Skeletal muscle satellite cell (primary cell): ENCODE data around the gene TIMD4. TPM values are rescaled to one million over a fixed set of nuclear protein-coding genes. Genes with fewer than 3 reads are reported as not detected.
"Not testable (repeated sequence)": the region's sequence is repeated elsewhere in the genome, so short reads cannot be mapped to it uniquely, and the experiment has no call there.

Experiments
- H3K27me3 ChIP-seq: 2 replicates; pipeline ENCODE4 v1.7.0; 2013; ENCODE audit warnings: low read length; ENCODE audit not compliant: control insufficient read depth, insufficient read depth
- H3K36me3 ChIP-seq: 2 replicates; pipeline ENCODE4 v1.7.0; 2013; ENCODE audit warnings: mild to moderate bottlenecking, control low read depth, low read length; ENCODE audit not compliant: insufficient read depth
- H3K4me1 ChIP-seq: 2 replicates; pipeline ENCODE4 v1.7.0; 2013; ENCODE audit warnings: low read length; ENCODE audit not compliant: control insufficient read depth, insufficient read depth
- H3K4me2 ChIP-seq: 2 replicates; pipeline ENCODE4 v1.7.0; 2013; ENCODE audit warnings: mild to moderate bottlenecking, low read length
- H3K4me3 ChIP-seq: 2 replicates; pipeline ENCODE4 v1.7.0; 2013; ENCODE audit warnings: low read length
- H3K9ac ChIP-seq: 2 replicates; pipeline ENCODE4 v1.7.0; 2013; ENCODE audit warnings: mild to moderate bottlenecking, low read depth, low read length, moderate library complexity
- H3K9me3 ChIP-seq: replicated peaks from 2 replicates; pipeline ENCODE4 v1.7.0; 2013; ENCODE audit warnings: mild to moderate bottlenecking, control low read depth, low read length
- total RNA-seq: library from RNA; depleted of rRNA; stranded (reverse); fragments of >200 nt; gene quantifications from 2 replicates; pipeline ENCODE4 v1.2.3, GENCODE V29; 2012; rRNA removed

Gene TIMD4
- total RNA-seq: 0.25 TPM in 1 of 2 replicates, not detected in the other

DNA sequence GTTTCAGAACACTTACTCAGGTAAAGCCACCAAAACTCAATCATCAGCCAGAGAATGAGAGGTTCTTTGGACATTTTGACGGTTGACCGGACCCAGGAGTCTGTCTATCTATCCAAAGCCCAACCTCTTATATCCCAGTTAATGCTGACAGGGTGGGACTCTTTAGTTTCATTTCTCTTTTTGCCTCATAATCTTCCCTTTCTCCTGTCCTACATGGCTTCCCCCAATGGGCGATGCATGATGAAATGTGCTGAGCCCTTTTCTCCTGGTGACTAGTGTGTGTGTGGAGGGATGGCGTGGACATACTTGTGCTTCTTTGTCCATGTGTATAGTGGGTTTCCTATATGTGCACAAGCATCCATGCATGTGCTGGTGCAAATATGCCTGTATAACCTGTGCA, at the start of gene TIMD4:
Gene TIMD4, minus strand, starts transcription at position 102 of the 400 bp plus-strand sequence. Its CDS starts 28 bp downstream, at position 74.
- no peaks in the 10 kb centered on the region for H3K4me1 ChIP-seq
- no peak within 1 kb of the TSS for H3K9ac ChIP-seq
- H3K4me3 ChIP-seq: no peak within 1 kb of the TSS
- H3K27me3 ChIP-seq: no peaks in the 10 kb centered on the region
- H3K9me3 ChIP-seq: no peaks in the 10 kb centered on the region
- no peak within 1 kb of the TSS for H3K4me2 ChIP-seq
- no peaks in the 10 kb centered on the region for H3K36me3 ChIP-seq

DNA sequence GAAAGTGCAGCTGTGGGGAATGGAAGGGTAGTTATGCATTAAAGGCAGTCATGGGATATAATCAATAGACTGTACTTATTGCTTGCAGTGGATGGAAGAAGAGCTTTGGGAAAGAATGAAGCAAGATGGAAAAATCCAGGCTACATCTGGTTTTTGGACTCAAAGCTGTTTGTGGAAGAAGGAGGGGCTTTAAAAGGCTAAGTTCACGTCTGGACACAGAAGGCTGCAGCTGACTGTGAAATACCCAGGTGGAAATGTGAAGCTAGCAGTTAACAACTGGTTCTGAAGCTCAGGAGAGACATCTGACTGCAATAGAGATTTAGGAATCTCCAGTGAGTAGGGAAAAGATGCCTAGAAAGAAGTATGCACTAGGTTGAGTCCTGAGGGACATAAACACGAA, 43.2 kb upstream of the TIMD4 start:
- no peaks in the 10 kb centered on the region for H3K4me1 ChIP-seq
- H3K9ac ChIP-seq: no peak overlapping the region
- H3K9me3 ChIP-seq: no peaks in the 10 kb centered on the region
- no peak overlapping the region for H3K4me3 ChIP-seq
- no peaks in the 10 kb centered on the region for H3K27me3 ChIP-seq
- no peak overlapping the region for H3K4me2 ChIP-seq
- H3K36me3 ChIP-seq: no peaks in the 10 kb centered on the region

DNA sequence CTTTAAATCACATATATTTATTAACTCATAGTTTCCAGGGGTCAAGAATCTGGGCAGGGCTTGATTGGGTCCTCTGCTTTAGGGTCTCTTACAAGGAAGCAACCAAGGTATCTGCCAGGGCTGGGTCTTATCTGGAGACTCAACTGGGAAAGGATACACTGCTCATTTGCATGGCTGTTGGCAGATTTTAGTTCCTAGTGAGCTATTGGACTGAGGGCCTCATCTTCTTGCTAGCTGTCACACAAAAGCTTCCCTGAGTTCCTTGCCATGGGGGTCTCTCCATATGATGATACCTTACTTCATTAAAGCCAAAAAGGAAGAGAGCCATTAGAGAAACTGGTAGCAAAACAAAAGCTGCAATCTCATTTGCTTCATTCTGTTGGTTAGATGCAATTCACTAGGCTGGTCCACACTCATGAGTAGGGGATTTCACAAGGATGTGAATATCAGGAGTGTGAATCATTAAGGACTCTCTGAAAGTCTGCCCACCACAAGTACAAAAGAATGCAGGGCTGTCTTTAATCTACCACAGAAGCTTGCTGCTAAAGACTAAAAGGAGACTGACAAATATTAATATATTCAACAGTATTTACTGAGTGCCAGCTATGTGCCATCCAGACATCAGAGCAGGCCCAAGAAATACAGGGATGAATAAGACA, 42.0 kb upstream of the TIMD4 start:
- no peaks in the 10 kb centered on the region for H3K9me3 ChIP-seq
- no peak overlapping the region for H3K9ac ChIP-seq
- H3K36me3 ChIP-seq: no peaks in the 10 kb centered on the region
- H3K4me3 ChIP-seq: no peak overlapping the region
- no peaks in the 10 kb centered on the region for H3K4me1 ChIP-seq
- no peaks in the 10 kb centered on the region for H3K27me3 ChIP-seq
- no peak overlapping the region for H3K4me2 ChIP-seq

DNA sequence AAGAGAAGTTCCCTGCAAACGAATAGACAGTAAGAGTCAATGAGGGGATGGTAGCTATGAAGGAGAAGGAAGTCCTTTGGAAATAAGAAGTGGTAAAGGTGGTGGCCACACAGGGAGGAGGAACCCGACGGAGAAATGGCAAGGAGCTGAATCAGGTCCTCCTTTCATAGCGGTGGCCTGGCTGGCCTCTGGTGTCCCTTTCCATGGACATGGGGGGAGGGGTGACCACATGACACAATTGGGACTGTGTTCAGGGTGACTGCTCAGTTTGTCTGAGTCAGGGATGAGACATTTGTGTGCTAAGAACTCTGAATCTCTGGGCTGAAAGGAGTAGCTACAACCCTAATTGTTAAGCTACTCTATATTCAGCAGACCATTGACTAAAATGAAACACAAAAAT, 28.7 kb upstream of the TIMD4 start:
- Histone ChIP-seq H3K9ac (no peak overlapping the region), H3K36me3 (no peaks in the 10 kb centered on the region), H3K4me3 (no peak overlapping the region), H3K4me2 (no peak overlapping the region), H3K4me1 (no peaks in the 10 kb centered on the region), H3K9me3 (no peaks in the 10 kb centered on the region), H3K27me3 (no peaks in the 10 kb centered on the region)

DNA sequence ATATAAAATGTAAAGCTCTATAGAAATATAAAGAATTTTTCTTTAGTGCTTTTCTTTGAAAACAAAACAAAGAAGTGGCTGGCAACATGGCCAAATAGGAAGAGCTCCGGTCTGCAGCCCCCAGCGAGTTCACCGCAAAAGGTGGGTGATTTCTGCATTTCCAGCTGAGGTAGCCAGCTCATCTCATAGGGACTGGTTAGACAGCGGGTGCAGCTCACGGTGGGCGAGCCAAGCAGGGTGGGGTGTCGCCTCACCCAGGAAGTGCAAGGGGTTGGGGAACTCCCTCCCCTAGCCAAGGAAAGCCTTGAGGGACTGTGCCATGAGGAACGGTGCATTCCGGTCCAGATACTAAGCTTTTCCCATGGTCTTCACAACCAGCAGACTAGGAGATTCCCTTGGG, 21.0 kb upstream of the TIMD4 start:
- no peaks in the 10 kb centered on the region for H3K36me3 ChIP-seq
- H3K27me3 ChIP-seq: no peaks in the 10 kb centered on the region
- no peak overlapping the region for H3K4me3 ChIP-seq
- H3K4me2 ChIP-seq: no peak overlapping the region
- no peaks in the 10 kb centered on the region for H3K4me1 ChIP-seq
- no peak overlapping the region for H3K9ac ChIP-seq
- H3K9me3 ChIP-seq: no peaks in the 10 kb centered on the region

DNA sequence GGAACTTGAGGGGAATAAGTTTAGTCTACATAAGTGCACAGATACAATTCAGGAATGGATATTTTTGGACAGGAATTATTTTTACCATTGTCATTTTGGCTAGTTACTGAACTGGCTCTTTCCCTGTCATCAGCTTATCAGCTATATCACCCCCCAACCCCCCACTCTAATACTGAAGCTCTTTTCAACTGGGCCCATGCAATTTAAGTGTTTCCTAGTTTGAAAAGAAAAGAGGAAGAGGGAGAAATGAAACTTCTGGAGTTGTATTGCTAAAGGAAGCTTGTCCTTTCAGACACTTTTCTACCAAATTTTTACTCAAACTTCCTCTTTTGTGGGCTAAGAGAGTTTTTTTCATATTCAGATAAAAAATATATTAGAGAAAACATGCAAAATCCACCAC, 18.5 kb upstream of the TIMD4 start:
- Histone ChIP-seq H3K4me3 (no peak overlapping the region), H3K27me3 (no peaks in the 10 kb centered on the region), H3K9me3 (no peaks in the 10 kb centered on the region), H3K4me2 (no peak overlapping the region), H3K4me1 (no peaks in the 10 kb centered on the region), H3K9ac (no peak overlapping the region), H3K36me3 (no peaks in the 10 kb centered on the region)

DNA sequence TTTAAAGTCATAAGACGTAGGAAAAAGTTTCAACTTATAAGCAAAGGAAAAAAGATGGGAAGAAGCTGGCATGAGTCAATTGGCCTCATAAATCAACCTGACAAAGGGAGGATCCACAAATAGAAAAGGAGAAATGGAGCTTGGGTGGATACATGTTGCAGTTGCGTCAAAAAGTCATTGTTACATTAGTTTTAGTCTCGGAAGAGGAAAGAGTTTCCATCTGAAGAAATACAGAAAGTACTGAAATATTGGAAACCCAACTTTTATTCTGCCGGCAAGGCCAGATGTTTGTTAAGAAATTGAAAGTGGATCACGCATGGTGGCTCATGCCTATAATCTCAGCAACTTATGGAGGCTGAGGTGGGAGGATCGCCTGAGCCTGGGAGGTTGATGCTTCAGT, 11.3 kb upstream of the TIMD4 start:
- H3K4me2 ChIP-seq: no peak overlapping the region

DNA sequence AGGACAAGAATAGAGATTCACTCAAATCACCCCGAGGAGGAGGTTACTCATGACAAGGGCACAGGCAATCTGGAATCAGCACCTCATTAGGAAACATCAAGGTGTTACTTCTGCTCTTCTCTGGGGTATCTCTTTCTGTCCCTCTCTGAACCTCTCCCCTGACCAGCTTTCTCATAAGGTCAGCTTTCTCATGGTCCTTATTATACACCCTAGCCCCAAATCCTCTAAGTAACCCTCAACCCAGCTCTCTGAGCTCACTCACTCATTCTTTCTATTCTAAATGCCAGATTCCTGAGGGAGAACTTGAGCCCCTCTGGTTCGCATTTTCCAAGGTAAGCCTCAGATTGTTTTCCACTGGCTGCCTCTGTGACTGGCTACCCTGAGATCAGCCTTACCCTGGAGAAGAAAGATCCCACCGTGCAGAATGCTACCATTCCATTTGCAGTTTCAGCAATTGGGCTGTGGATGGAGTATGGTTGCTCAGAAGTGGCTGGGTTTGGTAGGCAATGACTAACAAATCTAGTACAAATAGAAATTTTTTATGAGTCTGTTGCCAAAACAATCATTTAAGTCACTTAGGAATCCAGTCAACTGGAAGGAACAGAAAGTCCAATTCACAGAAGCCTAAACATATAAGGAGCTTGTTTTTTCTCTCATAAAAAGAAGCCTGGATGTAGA, 9.0 kb upstream of the TIMD4 start:
- H3K4me2 ChIP-seq: no peak overlapping the region
- H3K9me3 ChIP-seq: no peaks in the 10 kb centered on the region
- no peaks in the 10 kb centered on the region for H3K4me1 ChIP-seq
- H3K9ac ChIP-seq: no peak overlapping the region
- no peaks in the 10 kb centered on the region for H3K27me3 ChIP-seq
- no peaks in the 10 kb centered on the region for H3K36me3 ChIP-seq
- no peak overlapping the region for H3K4me3 ChIP-seq

More for the DNA sequence above, 11.3 kb upstream of the TIMD4 start:
- Histone ChIP-seq H3K9me3 (no peaks in the 10 kb centered on the region), H3K4me3 (no peak overlapping the region), H3K36me3 (no peaks in the 10 kb centered on the region), H3K9ac (no peak overlapping the region), H3K27me3 (no peaks in the 10 kb centered on the region), H3K4me1 (no peaks in the 10 kb centered on the region)

DNA sequence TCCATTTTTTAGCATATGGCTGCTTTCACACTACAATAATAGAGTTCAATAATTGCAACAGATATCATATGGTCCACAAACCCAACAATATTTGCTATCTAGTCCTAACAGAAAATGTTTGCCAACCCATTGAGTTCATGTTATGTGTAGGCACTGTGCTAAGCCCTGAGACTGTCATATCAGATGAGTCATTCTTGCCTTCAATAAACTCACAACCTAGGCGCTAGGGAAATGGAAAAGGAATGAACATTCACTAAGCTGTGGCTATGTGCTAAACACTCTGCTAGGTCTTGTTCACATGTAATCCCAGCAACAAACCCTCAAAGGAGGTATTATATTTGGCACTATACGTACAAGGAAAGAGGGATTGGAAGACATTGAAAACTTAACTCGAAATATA, 8.4 kb upstream of the TIMD4 start:
- Histone ChIP-seq H3K9me3 (no peaks in the 10 kb centered on the region), H3K4me2 (no peak overlapping the region), H3K9ac (no peak overlapping the region), H3K36me3 (no peaks in the 10 kb centered on the region), H3K4me3 (no peak overlapping the region), H3K27me3 (no peaks in the 10 kb centered on the region), H3K4me1 (no peaks in the 10 kb centered on the region)

DNA sequence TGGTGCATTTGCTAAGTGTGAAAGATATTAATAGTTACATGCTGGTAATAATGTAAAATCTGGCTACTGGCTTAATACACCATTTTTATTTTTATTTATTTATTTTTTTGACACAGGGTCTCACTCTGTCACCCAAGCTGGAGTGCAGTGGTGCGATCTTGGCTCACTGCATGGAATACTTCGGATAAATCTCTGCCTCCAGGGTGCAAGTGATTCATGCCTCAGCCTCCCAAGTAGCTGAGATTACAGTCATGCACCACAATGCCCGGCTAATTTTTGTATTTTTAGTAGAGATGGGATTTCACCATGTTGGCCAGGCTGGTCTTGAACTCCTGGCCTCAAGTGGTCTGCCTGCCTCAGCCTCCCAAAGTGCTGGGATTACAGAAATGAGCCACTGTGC, 4.4 kb upstream of the TIMD4 start:
- H3K4me1 ChIP-seq, H3K9me3 ChIP-seq, H3K36me3 ChIP-seq, H3K9ac ChIP-seq, H3K4me2 ChIP-seq, H3K27me3 ChIP-seq, H3K4me3 ChIP-seq: not testable (repeated sequence)

DNA sequence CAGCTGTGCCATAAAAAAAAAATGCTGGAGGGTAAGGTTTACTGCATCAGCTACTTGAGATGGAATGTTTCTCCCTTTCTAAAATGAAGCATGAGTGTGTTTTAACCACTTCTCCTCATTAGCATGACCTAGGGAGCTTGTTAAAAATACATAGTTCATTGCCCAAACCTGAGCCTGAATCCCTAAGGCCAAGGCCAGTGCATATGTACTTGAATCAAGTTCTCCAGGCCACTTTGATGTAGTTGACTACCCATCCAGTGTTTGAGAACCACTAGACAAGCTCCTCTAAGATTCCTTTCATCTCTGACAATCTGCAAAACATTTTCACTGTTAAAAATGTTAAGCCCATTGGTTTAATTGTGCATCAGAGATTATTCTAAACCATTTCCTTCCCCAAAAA, 6.7 kb downstream of the TIMD4 start:
- Histone ChIP-seq H3K9ac (no peak overlapping the region), H3K27me3 (no peaks in the 10 kb centered on the region), H3K9me3 (no peaks in the 10 kb centered on the region), H3K4me1 (no peaks in the 10 kb centered on the region), H3K4me2 (no peak overlapping the region), H3K4me3 (no peak overlapping the region), H3K36me3 (no peaks in the 10 kb centered on the region)

DNA sequence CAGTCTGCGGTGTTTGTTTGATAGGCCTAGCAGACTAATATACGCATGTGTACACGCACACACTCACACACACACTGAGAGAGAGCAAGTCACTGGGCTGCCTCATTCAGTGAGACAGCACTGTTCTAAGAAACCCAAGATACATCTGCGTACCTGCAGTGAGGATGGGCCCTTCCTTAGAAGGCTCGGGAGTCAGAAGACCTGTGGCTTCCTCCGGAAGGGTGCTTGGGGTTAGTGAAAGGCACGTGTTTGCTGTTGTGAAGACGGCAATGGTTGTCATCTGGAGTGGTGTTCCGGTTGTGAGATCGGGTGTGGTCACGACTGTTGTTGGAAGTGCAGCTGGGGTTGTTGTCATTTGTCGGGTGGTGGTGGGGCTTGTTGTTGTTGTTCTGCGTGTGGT, 11.7 kb downstream of the TIMD4 start:
- no peaks in the 10 kb centered on the region for H3K36me3 ChIP-seq
- H3K4me3 ChIP-seq: no peak overlapping the region
- no peaks in the 10 kb centered on the region for H3K4me1 ChIP-seq
- H3K4me2 ChIP-seq: no peak overlapping the region
- H3K9ac ChIP-seq: no peak overlapping the region
- H3K9me3 ChIP-seq: no peaks in the 10 kb centered on the region
- H3K27me3 ChIP-seq: no peaks in the 10 kb centered on the region
